Ovary (tissue), 9 donors: Measurements from ENCODE around the gene DPYSL5. TPM values are rescaled to one million over a fixed set of nuclear protein-coding genes. Genes with fewer than 3 reads are reported as not detected.

Experiments
- DNase-seq, 5 donors: peaks; one replicate each; pipeline ENCODE4 v3.0.0-alpha.2; 2019 to 2020
- H3K27ac ChIP-seq, 2 donors: fragments of 200-600 bp; one replicate each; pipeline versions ENCODE4 v1.5.1 to v1.8.0; 2019 to 2022
- H3K27me3 ChIP-seq: fragments of 200-600 bp; one replicate; pipeline ENCODE4 v1.8.0; 2022
- H3K36me3 ChIP-seq: fragments of 200-600 bp; sonication (generic); one replicate; pipeline ENCODE4 v1.5.1; 2019
- H3K4me1 ChIP-seq: one replicate; pipeline ENCODE4 v1.8.1; 2013; ENCODE audit warnings: mild to moderate bottlenecking, moderate library complexity; ENCODE audit not compliant: insufficient read depth
- H3K4me3 ChIP-seq: fragments of 200-600 bp; sonication (generic); one replicate; pipeline ENCODE4 v1.5.1; 2017
- H3K9me3 ChIP-seq, 2 donors: fragments of 200-600 bp in 1 of 2; sonication (generic) in 1 of 2; one replicate each; pipeline versions ENCODE4 v1.5.1 to v1.8.1; 2013 to 2019; ENCODE audit warnings: mild to moderate bottlenecking in 1 of 2, moderate library complexity in 1 of 2
- EP300 ChIP-seq: sonication (generic); formaldehyde crosslinking; IDR thresholded peaks from one replicate; pipeline ENCODE4 v1.6.1; 2017; ENCODE audit warnings: antibody characterized with exemption
- POLR2A ChIP-seq: fragments of 450-650 bp; IDR thresholded peaks from one replicate; pipeline ENCODE4 v1.6.1; 2017; ENCODE audit warnings: antibody characterized with exemption, mild to moderate bottlenecking, moderate library complexity
- WGBS, 3 donors: extraction: QIAGEN DNeasy Blood & Tissue Kit in 1 of 3; methylation state at CpG; one replicate each; pipeline versions ENCODE4 v1.1.5 to v1.1.7; 2013 to 2017; 5-methylcytosine and 5-hydroxymethylcytosine counted together
- intact Hi-C, 4 donors: fragments of 100-400 bp; cut with DNase I; formaldehyde crosslinking; loops; one replicate each; pipeline versions ENCODE4 v1.11.0 to v1.15.1; 2022 to 2023
- polyA plus RNA-seq, 2 donors: library from polyadenylated mRNA; stranded (reverse); fragments of 200-250 nt in 1 of 2; fragments of 350-450 nt in 1 of 2; fragmentation: Illumina TruSeq in 1 of 2; extraction: RNeasy Lipid Tissue Mini Kit (QIAGEN cat#74804) in 1 of 2; gene quantifications; one replicate each; pipeline ENCODE4 v1.2.3, GENCODE V29; 2013 to 2014
- total RNA-seq, 7 donors: library from RNA; depleted of rRNA in 2 of 7; stranded (reverse); fragments of >200 nt in 2 of 7; fragmentation: NEBNext Ultra II Directional in 3 of 7; extraction: Animal tissue kit (Norgen Biotek cat#: 25700) in 3 of 7; gene quantifications; one replicate each; pipeline versions ENCODE4 v1.1.0 to v1.2.4, GENCODE V29; 2016 to 2023
- TF ChIP-seq, protein P1 (sequence below), 3 donors: fragments of 450-650 bp in 2 of 3; fragments of 200-600 bp in 1 of 3; IDR thresholded peaks; one replicate each; pipeline versions ENCODE4 v1.5.1 to v1.8.0; 2016 to 2022; ENCODE audit warnings: antibody characterized with exemption in 3 of 3, mild to moderate bottlenecking in 1 of 3
- donor health status: DM: no; HTN: no; CAD: no; lungs with moderate emphysema.
- donor health status: DM: no; HTN: no; CAD: no.
- donor health status: Bipolar disorder and iron deficiency.
- donor health status: DM: yes; HTN: yes; CAD: no.
- donor health status: DM: no; HTN: no; CAD: no.
- donor health status: DM: yes; HTN: yes; CAD: no.

DPYSL5 gene
- total and polyA plus RNA-seq, 9 donors: 0.05 to 0.78 (median 0.17) TPM; not detected in 3

DNA sequence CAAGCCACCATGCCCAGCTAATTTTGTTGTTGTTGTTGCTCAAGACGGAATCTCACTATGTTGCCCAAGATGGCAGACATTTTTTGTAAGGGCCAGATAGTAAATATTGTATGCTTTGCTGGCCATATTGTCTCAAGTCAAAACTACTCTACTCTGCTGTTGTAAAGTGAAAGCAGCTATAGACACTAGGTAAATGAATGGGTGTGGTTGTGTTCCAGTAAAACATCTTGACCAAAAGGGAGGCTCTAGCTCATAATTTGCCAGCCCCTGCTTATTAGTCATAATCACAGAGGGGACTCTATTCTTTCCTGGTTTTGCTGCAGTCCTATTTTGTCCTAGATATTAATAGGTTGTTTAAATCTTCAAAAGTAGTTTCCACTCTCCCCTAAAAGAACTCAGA is 147.1 kb downstream of the DPYSL5 start:
- no peaks in the 10 kb centered on the region for H3K4me1 ChIP-seq
- DNase-seq: no peak
- no peaks in the 10 kb centered on the region for H3K36me3 ChIP-seq
- H3K9me3 ChIP-seq: no peaks in the 10 kb centered on the region
- no peaks in the 10 kb centered on the region for H3K27me3 ChIP-seq
- no peak overlapping the region for H3K27ac ChIP-seq
- intact Hi-C loops: no loop called here
- no peak for TF ChIP-seq EP300
- TF ChIP-seq, protein P1, sequence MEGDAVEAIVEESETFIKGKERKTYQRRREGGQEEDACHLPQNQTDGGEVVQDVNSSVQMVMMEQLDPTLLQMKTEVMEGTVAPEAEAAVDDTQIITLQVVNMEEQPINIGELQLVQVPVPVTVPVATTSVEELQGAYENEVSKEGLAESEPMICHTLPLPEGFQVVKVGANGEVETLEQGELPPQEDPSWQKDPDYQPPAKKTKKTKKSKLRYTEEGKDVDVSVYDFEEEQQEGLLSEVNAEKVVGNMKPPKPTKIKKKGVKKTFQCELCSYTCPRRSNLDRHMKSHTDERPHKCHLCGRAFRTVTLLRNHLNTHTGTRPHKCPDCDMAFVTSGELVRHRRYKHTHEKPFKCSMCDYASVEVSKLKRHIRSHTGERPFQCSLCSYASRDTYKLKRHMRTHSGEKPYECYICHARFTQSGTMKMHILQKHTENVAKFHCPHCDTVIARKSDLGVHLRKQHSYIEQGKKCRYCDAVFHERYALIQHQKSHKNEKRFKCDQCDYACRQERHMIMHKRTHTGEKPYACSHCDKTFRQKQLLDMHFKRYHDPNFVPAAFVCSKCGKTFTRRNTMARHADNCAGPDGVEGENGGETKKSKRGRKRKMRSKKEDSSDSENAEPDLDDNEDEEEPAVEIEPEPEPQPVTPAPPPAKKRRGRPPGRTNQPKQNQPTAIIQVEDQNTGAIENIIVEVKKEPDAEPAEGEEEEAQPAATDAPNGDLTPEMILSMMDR (IDR thresholded peaks at IDR 0.05): no peak
- TF ChIP-seq POLR2A: no peak
- H3K4me3 ChIP-seq: no peak overlapping the region
- WGBS, 3 donors: 85 to 93% (median 86%) methylated on average over 1 of the region's 1 CpG

DNA sequence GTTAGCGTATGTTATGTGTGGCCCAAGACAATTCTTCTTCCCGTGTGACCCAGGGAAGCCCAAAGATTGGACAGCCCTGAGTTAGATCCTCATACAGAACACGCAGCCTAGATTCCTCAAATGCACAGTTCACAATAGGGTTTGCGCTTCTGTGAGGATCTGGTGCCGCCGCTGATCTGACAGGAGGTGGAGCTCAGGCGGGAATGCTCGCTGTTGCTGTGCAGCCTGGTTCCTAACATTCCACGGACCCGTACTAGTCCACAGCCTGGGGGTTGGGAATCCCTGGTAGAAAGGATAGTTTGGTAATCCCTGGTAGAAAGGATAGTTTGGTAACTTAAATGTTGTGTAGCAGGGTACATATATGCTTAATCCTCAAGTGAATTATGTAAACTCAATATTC is 149.5 kb downstream of the DPYSL5 start:
- DNase-seq: no peak
- H3K4me3 ChIP-seq: no peak overlapping the region
- no peaks in the 10 kb centered on the region for H3K27me3 ChIP-seq
- H3K36me3 ChIP-seq: no peaks in the 10 kb centered on the region
- no peak overlapping the region for H3K27ac ChIP-seq
- intact Hi-C loops: no loop called here
- WGBS, 3 donors: 78 to 90% (median 87%) methylated on average over 10 of the region's 10 CpGs
- peaks cover 4% of the 10 kb centered on the region for H3K4me1 ChIP-seq
- TF ChIP-seq, protein P1 (IDR thresholded peaks at IDR 0.05): no peak
- TF ChIP-seq POLR2A (no peak), EP300 (no peak)
- H3K9me3 ChIP-seq: no peaks in the 10 kb centered on the region

DNA sequence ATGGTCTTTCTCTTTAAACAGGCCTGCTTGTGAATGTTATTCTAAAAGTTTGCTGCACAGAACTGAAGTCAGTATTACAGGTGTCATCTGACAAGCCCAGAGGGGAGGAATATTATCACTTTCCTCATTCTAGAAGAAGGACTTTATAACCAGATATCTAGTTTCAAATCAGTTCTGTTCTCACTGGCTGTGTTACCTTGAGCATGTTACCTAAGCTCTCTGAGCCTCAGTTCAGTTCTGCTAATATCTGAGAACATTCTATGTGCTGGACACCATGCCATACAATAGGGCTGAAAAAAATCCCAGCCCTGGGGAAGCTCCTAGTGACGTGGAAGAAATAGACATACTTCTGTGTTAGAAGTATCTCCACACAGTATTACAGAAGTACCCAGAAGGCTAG is 150.4 kb downstream of the DPYSL5 start:
- no peak for TF ChIP-seq EP300
- TF ChIP-seq POLR2A: no peak
- TF ChIP-seq, protein P1 (IDR thresholded peaks at IDR 0.05): no peak
- H3K27ac ChIP-seq: no peak overlapping the region

More for the DNA sequence above, 150.4 kb downstream of the DPYSL5 start:
- H3K4me3 ChIP-seq: no peak overlapping the region
- 76 to 88% (median 83%) methylated on average over 1 of the region's 1 CpG for WGBS, 3 donors
- H3K4me1 ChIP-seq: peaks cover 7% of the 10 kb centered on the region
- no peaks in the 10 kb centered on the region for H3K27me3 ChIP-seq
- no peaks in the 10 kb centered on the region for H3K9me3 ChIP-seq
- DNase-seq: no peak
- intact Hi-C loops: no loop called here
- no peaks in the 10 kb centered on the region for H3K36me3 ChIP-seq

Other genes starting within 250 kb of the DPYSL5 start
- gene CIB4, start 206.8 kb upstream of the DPYSL5 start, total RNA-seq: not detected
- 1 to 10 TPM in 1 of 2 donors, not detected in 1; 3.9 TPM for gene CIB4, start 206.8 kb upstream of the DPYSL5 start, polyA plus RNA-seq
- gene KCNK3, start 155.4 kb upstream of the DPYSL5 start, total RNA-seq: 1 to 10 TPM; 1.1 to 5.2 (median 2.1) TPM
- gene KCNK3, start 155.4 kb upstream of the DPYSL5 start, polyA plus RNA-seq: 10 to 100 TPM in 1 of 2 donors, under 1 TPM in 1; 0.76 to 78.2 TPM
- 10 to 100 TPM; 13.1 to 53.5 (median 26.8) TPM for gene SLC35F6, start 83.8 kb upstream of the DPYSL5 start, total RNA-seq
- 10 to 100 TPM; 11.1 to 27.3 TPM for gene SLC35F6, start 83.8 kb upstream of the DPYSL5 start, polyA plus RNA-seq
- gene CENPA, start 62.1 kb upstream of the DPYSL5 start, total RNA-seq: 1 to 10 TPM in 1 of 7 donors, under 1 TPM in 2, not detected in 4; 0.56 to 1.0 (median 0.87) TPM
- 1 to 10 TPM in 1 of 2 donors, under 1 TPM in 1; 0.21 to 1.4 TPM for gene CENPA, start 62.1 kb upstream of the DPYSL5 start, polyA plus RNA-seq
- gene MAPRE3, start 122.5 kb downstream of the DPYSL5 start, total RNA-seq: 10 to 100 TPM; 23.8 to 51.8 (median 34.0) TPM
- 10 to 100 TPM; 34.3 to 45.4 TPM for gene MAPRE3, start 122.5 kb downstream of the DPYSL5 start, polyA plus RNA-seq
- gene TMEM214, start 184.8 kb downstream of the DPYSL5 start, total RNA-seq: 100 to 1,000 TPM in 1 of 7 donors, 10 to 100 TPM in 6; 26.5 to 101 (median 73.9) TPM
- 10 to 100 TPM; 41.7 to 66.2 TPM for gene TMEM214, start 184.8 kb downstream of the DPYSL5 start, polyA plus RNA-seq
- 10 to 100 TPM; 11.7 to 26.9 (median 23.9) TPM for gene AGBL5, start 203.5 kb downstream of the DPYSL5 start, total RNA-seq
- 10 to 100 TPM; 17.6 to 24.8 TPM for gene AGBL5, start 203.5 kb downstream of the DPYSL5 start, polyA plus RNA-seq
- gene OST4, start 223.5 kb downstream of the DPYSL5 start, total RNA-seq: 100 to 1,000 TPM; 201 to 319 (median 264) TPM
- gene OST4, start 223.5 kb downstream of the DPYSL5 start, polyA plus RNA-seq: 100 to 1,000 TPM; 379 to 588 TPM
- 100 to 1,000 TPM; 121 to 321 (median 264) TPM for gene EMILIN1, start 230.5 kb downstream of the DPYSL5 start, total RNA-seq
- gene EMILIN1, start 230.5 kb downstream of the DPYSL5 start, polyA plus RNA-seq: 100 to 1,000 TPM in 1 of 2 donors, 1 to 10 TPM in 1; 8.6 to 177 TPM
- gene KHK, start 238.6 kb downstream of the DPYSL5 start, total RNA-seq: 10 to 100 TPM in 1 of 7 donors, 1 to 10 TPM in 6; 1.3 to 10.7 (median 8.0) TPM
- 1 to 10 TPM; 2.7 to 3.9 TPM for gene KHK, start 238.6 kb downstream of the DPYSL5 start, polyA plus RNA-seq